ENCODE data around the gene NPDC1. TPM values are rescaled to one million over a fixed set of nuclear protein-coding genes. Genes with fewer than 3 reads are reported as not detected.
A peak's percentile ranks its signal among the peaks of the same experiment; 100 is the strongest.

The NPDC1 gene
- total RNA-seq, 1 experiment from 2014 or later: 25.4 TPM

DNA sequence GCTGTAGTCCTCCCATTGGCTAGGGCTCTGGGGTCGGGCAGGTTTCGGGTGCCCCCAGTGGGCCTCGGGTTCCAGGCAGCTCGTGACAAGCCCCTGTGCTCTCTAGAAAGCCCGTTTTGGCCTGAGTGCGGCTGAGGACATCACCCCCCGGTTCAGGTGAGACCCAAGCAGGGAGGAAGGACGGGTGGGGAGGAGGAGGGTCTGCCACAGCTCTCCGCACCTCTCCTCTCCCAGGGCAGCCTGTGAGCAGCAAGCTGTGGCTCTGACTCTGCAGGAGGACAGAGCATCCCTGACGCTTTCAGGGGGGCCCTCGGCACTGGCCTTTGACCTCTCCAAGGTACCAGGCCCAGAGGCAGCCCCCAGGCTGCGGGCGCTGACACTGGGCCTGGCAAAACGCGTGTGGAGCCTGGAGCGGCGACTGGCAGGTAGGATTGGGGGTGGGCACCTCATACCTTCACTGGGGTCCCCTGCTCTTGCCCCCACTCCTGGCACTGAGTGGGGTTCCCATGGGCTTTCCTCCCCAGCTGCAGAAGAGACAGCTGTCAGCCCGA lies 53.1 kb downstream of the NPDC1 start:
- Histone ChIP-seq H3K9ac (ENCODE audit: low read length) (peak overlapping the region; percentile 90), H3K27ac (ENCODE audit: low read length) (peak overlapping the region; percentile 57), H3K79me2 (ENCODE audit: low read length) (peaks cover 16% of the 10 kb centered on the region), H4K20me1 (ENCODE audit: low read length) (no peaks in the 10 kb centered on the region), H3K36me3 (ENCODE audit: low read depth, low read length) (no peaks in the 10 kb centered on the region; the same call in 1 of the 2 replicates), H3K4me1 (ENCODE audit: insufficient read depth, low read length) (peaks cover 27% of the 10 kb centered on the region), H3K27me3 (ENCODE audit: low read length) (no peaks in the 10 kb centered on the region), H3K9me2 (replicated peaks; ENCODE audit: low read length) (no peaks in the 10 kb centered on the region), H3K4me2 (ENCODE audit: low read length) (peak overlapping the region; percentile 87), H3F3A (ENCODE audit: low read length, unreplicated experiment) (no peaks in the 10 kb centered on the region), H3K4me3 (ENCODE audit: low read length) (peak overlapping the region; percentile 89), H2AFZ (ENCODE audit: low read length) (peak overlapping the region; percentile 63), H3K9me3 (ENCODE audit: low read length) (no peaks in the 10 kb centered on the region)
- ATAC-seq (no peak), DNase-seq (no peak)
- ChIA-PET POLR2A (ENCODE audit: unreplicated experiment) (no interaction called here), CTCF (interaction anchor here (0.7 kb wide), 1 partner anchor 204 kb away, joined by 4 read pairs; no protein-coding TSS in a partner anchor)
- TSS peak; percentile 72 for BruUV-seq (replicated peaks)
- intact Hi-C loops (cut with micrococcal nuclease): loop anchor here (2.0 to 10.0 kb wide), 2 partner anchors 42 to 148 kb away; partner anchors contain the start of genes AJM1 and PHPT1
- TF ChIP-seq, protein P1, sequence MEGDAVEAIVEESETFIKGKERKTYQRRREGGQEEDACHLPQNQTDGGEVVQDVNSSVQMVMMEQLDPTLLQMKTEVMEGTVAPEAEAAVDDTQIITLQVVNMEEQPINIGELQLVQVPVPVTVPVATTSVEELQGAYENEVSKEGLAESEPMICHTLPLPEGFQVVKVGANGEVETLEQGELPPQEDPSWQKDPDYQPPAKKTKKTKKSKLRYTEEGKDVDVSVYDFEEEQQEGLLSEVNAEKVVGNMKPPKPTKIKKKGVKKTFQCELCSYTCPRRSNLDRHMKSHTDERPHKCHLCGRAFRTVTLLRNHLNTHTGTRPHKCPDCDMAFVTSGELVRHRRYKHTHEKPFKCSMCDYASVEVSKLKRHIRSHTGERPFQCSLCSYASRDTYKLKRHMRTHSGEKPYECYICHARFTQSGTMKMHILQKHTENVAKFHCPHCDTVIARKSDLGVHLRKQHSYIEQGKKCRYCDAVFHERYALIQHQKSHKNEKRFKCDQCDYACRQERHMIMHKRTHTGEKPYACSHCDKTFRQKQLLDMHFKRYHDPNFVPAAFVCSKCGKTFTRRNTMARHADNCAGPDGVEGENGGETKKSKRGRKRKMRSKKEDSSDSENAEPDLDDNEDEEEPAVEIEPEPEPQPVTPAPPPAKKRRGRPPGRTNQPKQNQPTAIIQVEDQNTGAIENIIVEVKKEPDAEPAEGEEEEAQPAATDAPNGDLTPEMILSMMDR (conservative IDR thresholded peaks at IDR 0.05; ENCODE audit: low read depth, low read length): no peak
- no peak for TF ChIP-seq EZH2phosphoT487 (IDR thresholded peaks at IDR 0.05; ENCODE audit: borderline replicate concordance, low read length)
- no peak for TF ChIP-seq EZH2 (IDR thresholded peaks at IDR 0.05; ENCODE audit: low read length, unreplicated experiment)

GRCh38 chr9:136991993-136992818 lies 53.8 kb downstream of the NPDC1 start, which contains the start of gene PAXX:
PAXX (plus strand) TSS chr9:136992422; CDS start chr9:136992444, 22 bp downstream.
- peak within 1 kb of the TSS; percentile 59 for H3K27ac ChIP-seq (ENCODE audit: low read length)
- intact Hi-C loops (cut with micrococcal nuclease): loop anchor here (2.0 to 10.0 kb wide), 2 partner anchors 41 to 147 kb away; partner anchors contain the start of genes AJM1 and PHPT1
- no peaks in the 10 kb centered on the region for H3F3A ChIP-seq (ENCODE audit: low read length, unreplicated experiment)
- H3K27me3 ChIP-seq (ENCODE audit: low read length): no peaks in the 10 kb centered on the region
- TF ChIP-seq EZH2 (IDR thresholded peaks at IDR 0.05; ENCODE audit: low read length, unreplicated experiment) (no peak), EZH2phosphoT487 (IDR thresholded peaks at IDR 0.05; ENCODE audit: borderline replicate concordance, low read length) (no peak)
- TF ChIP-seq, protein P1 (conservative IDR thresholded peaks at IDR 0.05; ENCODE audit: low read depth, low read length): no peak
- no peaks in the 10 kb centered on the region; the same call in 1 of the 2 replicates for H3K36me3 ChIP-seq (ENCODE audit: low read depth, low read length)
- H2AFZ ChIP-seq (ENCODE audit: low read length): peak within 1 kb of the TSS; percentile 63
- H4K20me1 ChIP-seq (ENCODE audit: low read length): no peaks in the 10 kb centered on the region
- peaks cover 24% of the 10 kb centered on the region for H3K4me1 ChIP-seq (ENCODE audit: insufficient read depth, low read length)
- peak within 1 kb of the TSS; percentile 89 for H3K4me3 ChIP-seq (ENCODE audit: low read length)
- H3K4me2 ChIP-seq (ENCODE audit: low read length): peak within 1 kb of the TSS; percentile 87
- ATAC-seq (peak; percentile 71), DNase-seq (peak; percentile 82)
- H3K9ac ChIP-seq (ENCODE audit: low read length): peak within 1 kb of the TSS; percentile 90
- H3K9me3 ChIP-seq (ENCODE audit: low read length): no peaks in the 10 kb centered on the region
- no TSS peak for BruUV-seq (replicated peaks)
- ChIA-PET CTCF (interaction anchor here (1.4 kb wide), 1 partner anchor 37 kb away, joined by 6 read pairs; no protein-coding TSS in a partner anchor), POLR2A (ENCODE audit: unreplicated experiment) (interaction anchor here (0.6 kb wide), 5 partner anchors 30 to 490 kb away, joined by 3 to 14 read pairs (median 6); no protein-coding TSS in a partner anchor)
- peaks cover 16% of the 10 kb centered on the region for H3K79me2 ChIP-seq (ENCODE audit: low read length)
- H3K9me2 ChIP-seq (replicated peaks; ENCODE audit: low read length): no peaks in the 10 kb centered on the region
